ENCODE measurements around the gene RAB8A. TPM values are rescaled to one million over a fixed set of nuclear protein-coding genes. Genes with fewer than 3 reads are reported as not detected.

Gene RAB8A
- total RNA-seq, 1 experiment from 2014 or later: 74.0 TPM

DNA sequence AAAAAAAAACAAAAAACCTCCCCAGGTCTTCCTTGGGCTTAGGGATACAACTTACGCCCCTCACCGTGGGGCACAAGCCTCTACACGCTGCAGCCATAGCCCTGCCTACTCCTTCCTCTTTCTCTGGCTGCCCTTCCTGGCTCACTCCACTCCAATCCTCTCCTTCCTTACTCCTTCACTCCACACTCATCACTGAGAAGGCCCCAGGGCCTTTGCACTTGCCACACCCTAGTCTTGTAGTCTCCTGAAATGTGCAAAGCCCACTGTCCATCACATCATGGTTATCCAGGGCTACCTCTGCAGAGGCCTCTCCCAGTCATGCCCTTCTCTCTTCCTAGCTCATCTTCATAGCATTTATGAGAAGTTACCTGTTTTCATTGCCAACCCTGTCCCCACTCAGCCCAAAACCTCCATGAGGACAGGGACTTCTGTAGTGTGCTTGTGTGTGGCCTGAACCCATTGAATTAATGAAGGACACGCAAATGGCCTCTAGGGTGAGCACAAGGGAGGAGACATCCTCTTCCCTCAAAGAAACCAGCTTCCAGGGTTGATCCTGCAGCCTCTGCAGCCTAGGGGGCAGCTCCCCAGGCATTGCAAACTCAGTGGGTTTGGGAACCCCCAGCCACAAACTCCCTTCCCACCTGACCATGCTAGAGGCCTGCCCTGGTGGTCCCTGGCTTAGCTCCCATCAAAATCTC lies 23.9 kb downstream of the RAB8A start:
- TF ChIP-seq, protein P1, sequence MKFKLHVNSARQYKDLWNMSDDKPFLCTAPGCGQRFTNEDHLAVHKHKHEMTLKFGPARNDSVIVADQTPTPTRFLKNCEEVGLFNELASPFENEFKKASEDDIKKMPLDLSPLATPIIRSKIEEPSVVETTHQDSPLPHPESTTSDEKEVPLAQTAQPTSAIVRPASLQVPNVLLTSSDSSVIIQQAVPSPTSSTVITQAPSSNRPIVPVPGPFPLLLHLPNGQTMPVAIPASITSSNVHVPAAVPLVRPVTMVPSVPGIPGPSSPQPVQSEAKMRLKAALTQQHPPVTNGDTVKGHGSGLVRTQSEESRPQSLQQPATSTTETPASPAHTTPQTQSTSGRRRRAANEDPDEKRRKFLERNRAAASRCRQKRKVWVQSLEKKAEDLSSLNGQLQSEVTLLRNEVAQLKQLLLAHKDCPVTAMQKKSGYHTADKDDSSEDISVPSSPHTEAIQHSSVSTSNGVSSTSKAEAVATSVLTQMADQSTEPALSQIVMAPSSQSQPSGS (CRISPR knock-in tag; IDR thresholded peaks at IDR 0.05; ENCODE audit: borderline replicate concordance, low read depth): no peak
- TF ChIP-seq, protein P2, sequence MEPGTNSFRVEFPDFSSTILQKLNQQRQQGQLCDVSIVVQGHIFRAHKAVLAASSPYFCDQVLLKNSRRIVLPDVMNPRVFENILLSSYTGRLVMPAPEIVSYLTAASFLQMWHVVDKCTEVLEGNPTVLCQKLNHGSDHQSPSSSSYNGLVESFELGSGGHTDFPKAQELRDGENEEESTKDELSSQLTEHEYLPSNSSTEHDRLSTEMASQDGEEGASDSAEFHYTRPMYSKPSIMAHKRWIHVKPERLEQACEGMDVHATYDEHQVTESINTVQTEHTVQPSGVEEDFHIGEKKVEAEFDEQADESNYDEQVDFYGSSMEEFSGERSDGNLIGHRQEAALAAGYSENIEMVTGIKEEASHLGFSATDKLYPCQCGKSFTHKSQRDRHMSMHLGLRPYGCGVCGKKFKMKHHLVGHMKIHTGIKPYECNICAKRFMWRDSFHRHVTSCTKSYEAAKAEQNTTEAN (CRISPR knock-in tag; IDR thresholded peaks at IDR 0.05): no peak
- TF ChIP-seq FOXP1 (CRISPR knock-in tag; IDR thresholded peaks at IDR 0.05; ENCODE audit: borderline replicate concordance) (no peak), SP1 (CRISPR knock-in tag; conservative IDR thresholded peaks at IDR 0.05) (no peak), TEAD4 (CRISPR knock-in tag; IDR thresholded peaks at IDR 0.05) (no peak), ZNF671 (CRISPR knock-in tag; IDR thresholded peaks at IDR 0.05) (no peak), FOXJ3 (CRISPR knock-in tag; IDR thresholded peaks at IDR 0.05; ENCODE audit: borderline replicate concordance) (no peak), ZNF263 (CRISPR knock-in tag; IDR thresholded peaks at IDR 0.05; ENCODE audit: low read depth) (no peak), ZNF396 (CRISPR knock-in tag; IDR thresholded peaks at IDR 0.05; ENCODE audit: borderline replicate concordance) (no peak), KAT7 (CRISPR knock-in tag; IDR thresholded peaks at IDR 0.05; ENCODE audit: borderline replicate concordance) (no peak)
- TF ChIP-seq, protein P3, sequence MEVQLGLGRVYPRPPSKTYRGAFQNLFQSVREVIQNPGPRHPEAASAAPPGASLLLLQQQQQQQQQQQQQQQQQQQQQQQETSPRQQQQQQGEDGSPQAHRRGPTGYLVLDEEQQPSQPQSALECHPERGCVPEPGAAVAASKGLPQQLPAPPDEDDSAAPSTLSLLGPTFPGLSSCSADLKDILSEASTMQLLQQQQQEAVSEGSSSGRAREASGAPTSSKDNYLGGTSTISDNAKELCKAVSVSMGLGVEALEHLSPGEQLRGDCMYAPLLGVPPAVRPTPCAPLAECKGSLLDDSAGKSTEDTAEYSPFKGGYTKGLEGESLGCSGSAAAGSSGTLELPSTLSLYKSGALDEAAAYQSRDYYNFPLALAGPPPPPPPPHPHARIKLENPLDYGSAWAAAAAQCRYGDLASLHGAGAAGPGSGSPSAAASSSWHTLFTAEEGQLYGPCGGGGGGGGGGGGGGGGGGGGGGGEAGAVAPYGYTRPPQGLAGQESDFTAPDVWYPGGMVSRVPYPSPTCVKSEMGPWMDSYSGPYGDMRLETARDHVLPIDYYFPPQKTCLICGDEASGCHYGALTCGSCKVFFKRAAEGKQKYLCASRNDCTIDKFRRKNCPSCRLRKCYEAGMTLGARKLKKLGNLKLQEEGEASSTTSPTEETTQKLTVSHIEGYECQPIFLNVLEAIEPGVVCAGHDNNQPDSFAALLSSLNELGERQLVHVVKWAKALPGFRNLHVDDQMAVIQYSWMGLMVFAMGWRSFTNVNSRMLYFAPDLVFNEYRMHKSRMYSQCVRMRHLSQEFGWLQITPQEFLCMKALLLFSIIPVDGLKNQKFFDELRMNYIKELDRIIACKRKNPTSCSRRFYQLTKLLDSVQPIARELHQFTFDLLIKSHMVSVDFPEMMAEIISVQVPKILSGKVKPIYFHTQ (CRISPR knock-in tag; IDR thresholded peaks at IDR 0.05): no peak
- TF ChIP-seq, protein P4, sequence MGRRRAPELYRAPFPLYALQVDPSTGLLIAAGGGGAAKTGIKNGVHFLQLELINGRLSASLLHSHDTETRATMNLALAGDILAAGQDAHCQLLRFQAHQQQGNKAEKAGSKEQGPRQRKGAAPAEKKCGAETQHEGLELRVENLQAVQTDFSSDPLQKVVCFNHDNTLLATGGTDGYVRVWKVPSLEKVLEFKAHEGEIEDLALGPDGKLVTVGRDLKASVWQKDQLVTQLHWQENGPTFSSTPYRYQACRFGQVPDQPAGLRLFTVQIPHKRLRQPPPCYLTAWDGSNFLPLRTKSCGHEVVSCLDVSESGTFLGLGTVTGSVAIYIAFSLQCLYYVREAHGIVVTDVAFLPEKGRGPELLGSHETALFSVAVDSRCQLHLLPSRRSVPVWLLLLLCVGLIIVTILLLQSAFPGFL (CRISPR knock-in tag; IDR thresholded peaks at IDR 0.05; ENCODE audit: borderline replicate concordance): no peak
- TF ChIP-seq, protein P5, sequence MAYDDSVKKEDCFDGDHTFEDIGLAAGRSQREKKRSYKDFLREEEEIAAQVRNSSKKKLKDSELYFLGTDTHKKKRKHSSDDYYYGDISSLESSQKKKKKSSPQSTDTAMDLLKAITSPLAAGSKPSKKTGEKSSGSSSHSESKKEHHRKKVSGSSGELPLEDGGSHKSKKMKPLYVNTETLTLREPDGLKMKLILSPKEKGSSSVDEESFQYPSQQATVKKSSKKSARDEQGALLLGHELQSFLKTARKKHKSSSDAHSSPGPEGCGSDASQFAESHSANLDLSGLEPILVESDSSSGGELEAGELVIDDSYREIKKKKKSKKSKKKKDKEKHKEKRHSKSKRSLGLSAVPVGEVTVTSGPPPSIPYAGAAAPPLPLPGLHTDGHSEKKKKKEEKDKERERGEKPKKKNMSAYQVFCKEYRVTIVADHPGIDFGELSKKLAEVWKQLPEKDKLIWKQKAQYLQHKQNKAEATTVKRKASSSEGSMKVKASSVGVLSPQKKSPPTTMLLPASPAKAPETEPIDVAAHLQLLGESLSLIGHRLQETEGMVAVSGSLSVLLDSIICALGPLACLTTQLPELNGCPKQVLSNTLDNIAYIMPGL (CRISPR knock-in tag; IDR thresholded peaks at IDR 0.05): no peak
- TF ChIP-seq, protein P6, sequence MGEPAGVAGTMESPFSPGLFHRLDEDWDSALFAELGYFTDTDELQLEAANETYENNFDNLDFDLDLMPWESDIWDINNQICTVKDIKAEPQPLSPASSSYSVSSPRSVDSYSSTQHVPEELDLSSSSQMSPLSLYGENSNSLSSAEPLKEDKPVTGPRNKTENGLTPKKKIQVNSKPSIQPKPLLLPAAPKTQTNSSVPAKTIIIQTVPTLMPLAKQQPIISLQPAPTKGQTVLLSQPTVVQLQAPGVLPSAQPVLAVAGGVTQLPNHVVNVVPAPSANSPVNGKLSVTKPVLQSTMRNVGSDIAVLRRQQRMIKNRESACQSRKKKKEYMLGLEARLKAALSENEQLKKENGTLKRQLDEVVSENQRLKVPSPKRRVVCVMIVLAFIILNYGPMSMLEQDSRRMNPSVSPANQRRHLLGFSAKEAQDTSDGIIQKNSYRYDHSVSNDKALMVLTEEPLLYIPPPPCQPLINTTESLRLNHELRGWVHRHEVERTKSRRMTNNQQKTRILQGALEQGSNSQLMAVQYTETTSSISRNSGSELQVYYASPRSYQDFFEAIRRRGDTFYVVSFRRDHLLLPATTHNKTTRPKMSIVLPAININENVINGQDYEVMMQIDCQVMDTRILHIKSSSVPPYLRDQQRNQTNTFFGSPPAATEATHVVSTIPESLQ (CRISPR knock-in tag; IDR thresholded peaks at IDR 0.05): no peak
- TF ChIP-seq, protein P7, sequence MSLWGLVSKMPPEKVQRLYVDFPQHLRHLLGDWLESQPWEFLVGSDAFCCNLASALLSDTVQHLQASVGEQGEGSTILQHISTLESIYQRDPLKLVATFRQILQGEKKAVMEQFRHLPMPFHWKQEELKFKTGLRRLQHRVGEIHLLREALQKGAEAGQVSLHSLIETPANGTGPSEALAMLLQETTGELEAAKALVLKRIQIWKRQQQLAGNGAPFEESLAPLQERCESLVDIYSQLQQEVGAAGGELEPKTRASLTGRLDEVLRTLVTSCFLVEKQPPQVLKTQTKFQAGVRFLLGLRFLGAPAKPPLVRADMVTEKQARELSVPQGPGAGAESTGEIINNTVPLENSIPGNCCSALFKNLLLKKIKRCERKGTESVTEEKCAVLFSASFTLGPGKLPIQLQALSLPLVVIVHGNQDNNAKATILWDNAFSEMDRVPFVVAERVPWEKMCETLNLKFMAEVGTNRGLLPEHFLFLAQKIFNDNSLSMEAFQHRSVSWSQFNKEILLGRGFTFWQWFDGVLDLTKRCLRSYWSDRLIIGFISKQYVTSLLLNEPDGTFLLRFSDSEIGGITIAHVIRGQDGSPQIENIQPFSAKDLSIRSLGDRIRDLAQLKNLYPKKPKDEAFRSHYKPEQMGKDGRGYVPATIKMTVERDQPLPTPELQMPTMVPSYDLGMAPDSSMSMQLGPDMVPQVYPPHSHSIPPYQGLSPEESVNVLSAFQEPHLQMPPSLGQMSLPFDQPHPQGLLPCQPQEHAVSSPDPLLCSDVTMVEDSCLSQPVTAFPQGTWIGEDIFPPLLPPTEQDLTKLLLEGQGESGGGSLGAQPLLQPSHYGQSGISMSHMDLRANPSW (CRISPR knock-in tag; conservative IDR thresholded peaks at IDR 0.05; ENCODE audit: low read depth): no peak
- TF ChIP-seq, protein P8, sequence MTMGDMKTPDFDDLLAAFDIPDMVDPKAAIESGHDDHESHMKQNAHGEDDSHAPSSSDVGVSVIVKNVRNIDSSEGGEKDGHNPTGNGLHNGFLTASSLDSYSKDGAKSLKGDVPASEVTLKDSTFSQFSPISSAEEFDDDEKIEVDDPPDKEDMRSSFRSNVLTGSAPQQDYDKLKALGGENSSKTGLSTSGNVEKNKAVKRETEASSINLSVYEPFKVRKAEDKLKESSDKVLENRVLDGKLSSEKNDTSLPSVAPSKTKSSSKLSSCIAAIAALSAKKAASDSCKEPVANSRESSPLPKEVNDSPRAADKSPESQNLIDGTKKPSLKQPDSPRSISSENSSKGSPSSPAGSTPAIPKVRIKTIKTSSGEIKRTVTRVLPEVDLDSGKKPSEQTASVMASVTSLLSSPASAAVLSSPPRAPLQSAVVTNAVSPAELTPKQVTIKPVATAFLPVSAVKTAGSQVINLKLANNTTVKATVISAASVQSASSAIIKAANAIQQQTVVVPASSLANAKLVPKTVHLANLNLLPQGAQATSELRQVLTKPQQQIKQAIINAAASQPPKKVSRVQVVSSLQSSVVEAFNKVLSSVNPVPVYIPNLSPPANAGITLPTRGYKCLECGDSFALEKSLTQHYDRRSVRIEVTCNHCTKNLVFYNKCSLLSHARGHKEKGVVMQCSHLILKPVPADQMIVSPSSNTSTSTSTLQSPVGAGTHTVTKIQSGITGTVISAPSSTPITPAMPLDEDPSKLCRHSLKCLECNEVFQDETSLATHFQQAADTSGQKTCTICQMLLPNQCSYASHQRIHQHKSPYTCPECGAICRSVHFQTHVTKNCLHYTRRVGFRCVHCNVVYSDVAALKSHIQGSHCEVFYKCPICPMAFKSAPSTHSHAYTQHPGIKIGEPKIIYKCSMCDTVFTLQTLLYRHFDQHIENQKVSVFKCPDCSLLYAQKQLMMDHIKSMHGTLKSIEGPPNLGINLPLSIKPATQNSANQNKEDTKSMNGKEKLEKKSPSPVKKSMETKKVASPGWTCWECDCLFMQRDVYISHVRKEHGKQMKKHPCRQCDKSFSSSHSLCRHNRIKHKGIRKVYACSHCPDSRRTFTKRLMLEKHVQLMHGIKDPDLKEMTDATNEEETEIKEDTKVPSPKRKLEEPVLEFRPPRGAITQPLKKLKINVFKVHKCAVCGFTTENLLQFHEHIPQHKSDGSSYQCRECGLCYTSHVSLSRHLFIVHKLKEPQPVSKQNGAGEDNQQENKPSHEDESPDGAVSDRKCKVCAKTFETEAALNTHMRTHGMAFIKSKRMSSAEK (CRISPR knock-in tag; IDR thresholded peaks at IDR 0.05; ENCODE audit: borderline replicate concordance): no peak
- peaks cover 15% of the 10 kb centered on the region for H3K27me3 Mint-ChIP-seq (ENCODE audit: low read depth)
- H3K4me3 Mint-ChIP-seq: no peak overlapping the region
- ChIA-PET CTCF (interaction anchor here (0.5 to 1.7 kb wide), 8 partner anchors 8 to 550 kb away, joined by 3 to 8 read pairs (median 4); partner anchors contain the start of genes FAM32A and HSH2D), POLR2A (no interaction called here)
- DNase-seq (ENCODE audit: low spot score): no peak
- H3K27ac Mint-ChIP-seq: no peak overlapping the region
- peaks cover 5% of the 10 kb centered on the region for H3K4me1 Mint-ChIP-seq
- peak; percentile 39 for ATAC-seq
- peaks cover 36% of the 10 kb centered on the region for H3K36me3 Mint-ChIP-seq
- peaks cover 10% of the 10 kb centered on the region for H3K9me3 Mint-ChIP-seq

Measured in WTC11 (cell line).